IPS DF 6.9 (cell line): ENCODE data around the gene MYH6.

Experiments
- DNase-seq: peaks from one replicate; pipeline ENCODE4 v3.0.0-alpha.2; 2013; ENCODE audit warnings: low read depth, low spot score
- H3K27ac ChIP-seq: one replicate; pipeline ENCODE4 v1.5.1; 2013; ENCODE audit warnings: low read length, control low read depth
- H3K27me3 ChIP-seq: 2 replicates; pipeline ENCODE4 v1.6.1; 2013; ENCODE audit warnings: mild to moderate bottlenecking, low read length; ENCODE audit not compliant: control insufficient read depth, insufficient read depth
- H3K36me3 ChIP-seq: 2 replicates; pipeline ENCODE4 v1.6.1; 2013; ENCODE audit warnings: low read length; ENCODE audit not compliant: control insufficient read depth, insufficient read depth
- H3K4me1 ChIP-seq: 2 replicates; pipeline ENCODE4 v1.6.1; 2013; ENCODE audit warnings: low read length; ENCODE audit not compliant: control insufficient read depth, insufficient read depth
- H3K4me3 ChIP-seq: 2 replicates; pipeline ENCODE4 v1.5.1; 2013; ENCODE audit warnings: mild to moderate bottlenecking, low read length
- H3K9me3 ChIP-seq: 2 replicates; pipeline ENCODE4 v1.6.1; 2013; ENCODE audit warnings: low read length, inconsistent platforms; ENCODE audit not compliant: control insufficient read depth, insufficient read depth
- WGBS: extraction: QIAGEN DNeasy Blood & Tissue Kit; methylation state at CpG from one replicate; pipeline ENCODE4 v1.1.7; 2013; ENCODE audit warnings: mixed read lengths, missing lambda C conversion rate; ENCODE audit not compliant: insufficient read length, insufficient coverage; 5-methylcytosine and 5-hydroxymethylcytosine counted together

The MYH6 gene

GRCh38 chr14:23362200-23362599 is 45.9 kb downstream of the MYH6 start:
- Histone ChIP-seq H3K36me3 (peaks cover 6% of the 10 kb centered on the region), H3K4me1 (peaks cover 6% of the 10 kb centered on the region; the same call in 1 of the 2 replicates), H3K4me3 (no peak overlapping the region), H3K27ac (no peak overlapping the region), H3K27me3 (no peaks in the 10 kb centered on the region), H3K9me3 (no peaks in the 10 kb centered on the region)
- no CpG with 5 or more reads among the region's 3 CpGs for WGBS
- DNase-seq: no peak

GRCh38 chr14:23361763-23362162 is 46.3 kb downstream of the MYH6 start:
- Histone ChIP-seq H3K36me3 (peaks cover 6% of the 10 kb centered on the region), H3K4me3 (no peak overlapping the region), H3K4me1 (peaks cover 5% of the 10 kb centered on the region; the same call in 1 of the 2 replicates), H3K27ac (no peak overlapping the region), H3K27me3 (no peaks in the 10 kb centered on the region), H3K9me3 (no peaks in the 10 kb centered on the region)
- no CpG with 5 or more reads among the region's 6 CpGs for WGBS
- DNase-seq: no peak

DNA sequence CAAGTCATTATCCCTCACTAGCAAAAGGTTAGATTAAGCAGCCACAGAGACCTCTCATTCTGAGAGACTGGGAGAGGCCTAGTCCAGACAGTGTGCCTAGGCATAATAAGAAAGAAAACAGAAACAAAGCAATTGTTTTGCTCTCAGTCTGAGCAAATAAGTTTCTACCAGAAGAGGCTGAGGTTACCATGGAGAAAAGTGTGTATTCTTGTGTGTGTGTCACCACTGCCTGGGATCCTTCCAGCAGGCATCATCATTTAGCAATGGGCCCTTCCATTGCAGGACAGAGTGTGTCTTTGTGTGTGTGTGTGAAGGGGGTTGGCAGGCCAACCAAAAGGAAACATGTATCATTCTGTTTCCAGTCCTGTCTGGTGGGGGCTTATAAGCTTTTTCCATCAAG is 46.8 kb downstream of the MYH6 start:
- Histone ChIP-seq H3K36me3 (peaks cover 6% of the 10 kb centered on the region), H3K27me3 (no peaks in the 10 kb centered on the region), H3K4me1 (peaks cover 4% of the 10 kb centered on the region; the same call in 1 of the 2 replicates), H3K9me3 (no peaks in the 10 kb centered on the region), H3K4me3 (no peak overlapping the region), H3K27ac (no peak overlapping the region)
- no peak for DNase-seq

- no CpG with 5 or more reads among the region's 11 CpGs for WGBS
- Histone ChIP-seq H3K27ac (no peak overlapping the region), H3K36me3 (peaks cover 6% of the 10 kb centered on the region), H3K4me1 (0 out of 2 replicates have a peak, but pooled peaks cover 3% of the 10 kb centered on the region), H3K4me3 (no peak overlapping the region), H3K27me3 (no peaks in the 10 kb centered on the region), H3K9me3 (no peaks in the 10 kb centered on the region)
- no peak for DNase-seq
These were observed 47.6 kb downstream of the MYH6 start for GRCh38 chr14:23360496-23360895.

GRCh38 chr14:23359722-23360447 is 48.2 kb downstream of the MYH6 start:
- Histone ChIP-seq H3K36me3 (peaks cover 6% of the 10 kb centered on the region), H3K9me3 (no peaks in the 10 kb centered on the region), H3K4me1 (0 out of 2 replicates have a peak, but pooled peaks cover 3% of the 10 kb centered on the region), H3K27me3 (no peaks in the 10 kb centered on the region), H3K4me3 (no peak overlapping the region), H3K27ac (no peak overlapping the region)
- DNase-seq: no peak
- WGBS: no CpG with 5 or more reads among the region's 22 CpGs

GRCh38 chr14:23359167-23359626 is 48.9 kb downstream of the MYH6 start:
- no peak overlapping the region for H3K27ac ChIP-seq
- H3K9me3 ChIP-seq: no peaks in the 10 kb centered on the region
- H3K27me3 ChIP-seq: no peaks in the 10 kb centered on the region
- no peak overlapping the region for H3K4me3 ChIP-seq
- 0 out of 2 replicates have a peak, but pooled peaks cover 2% of the 10 kb centered on the region for H3K4me1 ChIP-seq
- H3K36me3 ChIP-seq: peaks cover 6% of the 10 kb centered on the region
- no peak for DNase-seq
- WGBS: no CpG with 5 or more reads among the region's 11 CpGs

GRCh38 chr14:23358553-23359166 is 49.4 kb downstream of the MYH6 start:
- H3K4me1 ChIP-seq: no peaks in the 10 kb centered on the region
- H3K27me3 ChIP-seq: no peaks in the 10 kb centered on the region
- peaks cover 6% of the 10 kb centered on the region for H3K36me3 ChIP-seq
- H3K4me3 ChIP-seq: no peak overlapping the region
- no peak overlapping the region for H3K27ac ChIP-seq
- DNase-seq: no peak
- no CpG with 5 or more reads among the region's 12 CpGs for whole genome bisulfite sequencing
- H3K9me3 ChIP-seq: no peaks in the 10 kb centered on the region

DNA sequence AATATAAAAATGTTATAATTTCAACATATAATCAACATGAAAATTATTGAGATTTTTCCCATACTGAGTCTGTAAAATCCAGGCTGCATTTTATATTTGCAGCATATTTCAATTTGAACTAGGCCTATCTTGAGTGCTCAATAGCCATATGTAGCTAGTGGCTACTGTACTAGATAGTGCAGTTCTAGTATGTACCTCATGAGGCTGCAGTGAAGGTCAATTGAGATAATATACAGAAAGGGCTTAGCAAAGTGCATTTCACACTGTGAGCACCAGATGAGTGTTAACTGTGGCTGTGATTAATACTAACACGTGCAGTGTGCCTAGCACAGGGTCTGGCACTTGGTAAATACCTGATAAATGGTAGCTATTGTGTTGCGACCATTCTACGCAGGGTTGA is 50.0 kb downstream of the MYH6 start:
- WGBS: no CpG with 5 or more reads among the region's 3 CpGs
- no peaks in the 10 kb centered on the region for H3K9me3 ChIP-seq

DNA sequence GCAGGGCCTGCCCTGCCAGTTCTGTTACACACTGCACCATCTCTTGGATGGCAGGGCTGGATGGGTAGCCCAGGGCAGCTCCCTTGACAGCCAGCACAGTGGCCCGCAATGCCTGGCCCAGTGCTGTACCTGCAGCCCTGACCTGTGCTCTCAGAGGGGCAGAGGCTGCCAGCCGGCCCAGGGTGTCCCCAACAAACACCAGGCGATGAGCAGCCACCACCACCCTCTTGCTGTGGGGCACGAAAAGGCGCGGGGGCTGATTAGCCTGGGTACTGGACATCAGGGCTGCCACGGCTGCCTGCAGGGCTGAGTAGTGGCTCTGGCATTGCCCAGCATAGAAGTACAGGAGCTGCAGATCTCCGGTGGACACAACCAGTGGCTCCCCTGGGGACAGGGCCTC is 50.8 kb downstream of the MYH6 start:
- no peak for DNase-seq
- Histone ChIP-seq H3K27me3 (no peaks in the 10 kb centered on the region), H3K4me1 (no peaks in the 10 kb centered on the region), H3K27ac (no peak overlapping the region), H3K4me3 (no peak overlapping the region), H3K9me3 (no peaks in the 10 kb centered on the region), H3K36me3 (peaks cover 6% of the 10 kb centered on the region)
- WGBS: no CpG with 5 or more reads among the region's 8 CpGs

More for the DNA sequence above, 50.0 kb downstream of the MYH6 start:
- Histone ChIP-seq H3K4me3 (no peak overlapping the region), H3K36me3 (peaks cover 6% of the 10 kb centered on the region), H3K4me1 (no peaks in the 10 kb centered on the region), H3K27me3 (no peaks in the 10 kb centered on the region), H3K27ac (no peak overlapping the region)
- no peak for DNase-seq

- WGBS: no CpG with 5 or more reads among the region's 4 CpGs
- peaks cover 6% of the 10 kb centered on the region for H3K36me3 ChIP-seq
- no peak for DNase-seq
These were observed 51.4 kb downstream of the MYH6 start for GRCh38 chr14:23356662-23357061.

More at GRCh38 chr14:23356662-23357061, 51.4 kb downstream of the MYH6 start:
- H3K27me3 ChIP-seq: no peaks in the 10 kb centered on the region
- H3K27ac ChIP-seq: no peak overlapping the region
- H3K9me3 ChIP-seq: no peaks in the 10 kb centered on the region
- H3K4me3 ChIP-seq: no peak overlapping the region
- H3K4me1 ChIP-seq: peaks cover 3% of the 10 kb centered on the region; the same call in 1 of the 2 replicates
